Activated CD4-positive, alpha-beta T cell treated with anti-CD3 and anti-CD28 coated beads, Interleukin-2, Interleukin-4, amounts not matched to agents 100 ng/mL and 50 ng/mL, durations not matched to agents 16 hours and 8 hours (primary cell): ENCODE data around the gene CLPTM1L.
"Not testable (repeated sequence)": the region's sequence is repeated elsewhere in the genome, so short reads cannot be mapped to it uniquely, and the experiment has no call there.

Experiments used
- DNase-seq: peaks from one replicate; pipeline ENCODE4 v3.0.0-alpha.2; 2020; ENCODE audit warnings: low spot score

CLPTM1L gene

DNA sequence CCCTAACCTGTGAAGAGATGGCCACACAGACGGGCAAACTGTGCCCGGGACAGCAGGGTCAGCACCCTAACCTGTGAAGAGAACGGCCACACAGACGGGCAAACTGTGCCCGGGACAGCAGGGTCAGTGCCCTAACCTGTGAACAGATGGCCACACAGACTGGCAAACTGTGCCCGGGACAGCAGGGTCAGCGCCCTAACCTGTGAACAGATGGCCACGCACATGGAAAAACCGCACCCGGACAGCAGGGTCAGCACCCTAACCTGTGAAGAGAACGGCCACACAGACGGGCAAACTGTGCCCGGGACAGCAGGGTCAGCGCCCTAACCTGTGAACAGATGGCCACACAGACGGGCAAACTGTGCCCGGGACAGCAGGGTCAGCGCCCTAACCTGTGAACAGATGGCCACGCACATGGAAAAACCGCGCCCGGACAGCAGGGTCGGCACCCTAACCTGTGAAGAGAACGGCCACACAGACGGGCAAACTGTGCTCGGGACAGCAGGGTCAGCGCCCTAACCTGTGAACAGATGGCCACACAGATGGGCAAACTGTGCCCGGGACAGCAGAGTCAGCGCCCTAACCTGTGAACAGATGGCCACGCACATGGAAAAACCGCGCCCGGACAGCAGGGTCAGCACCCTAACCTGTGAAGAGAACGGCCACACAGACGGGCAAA is 5.6 kb downstream of the CLPTM1L start:
- not testable (repeated sequence) for DNase-seq

DNA sequence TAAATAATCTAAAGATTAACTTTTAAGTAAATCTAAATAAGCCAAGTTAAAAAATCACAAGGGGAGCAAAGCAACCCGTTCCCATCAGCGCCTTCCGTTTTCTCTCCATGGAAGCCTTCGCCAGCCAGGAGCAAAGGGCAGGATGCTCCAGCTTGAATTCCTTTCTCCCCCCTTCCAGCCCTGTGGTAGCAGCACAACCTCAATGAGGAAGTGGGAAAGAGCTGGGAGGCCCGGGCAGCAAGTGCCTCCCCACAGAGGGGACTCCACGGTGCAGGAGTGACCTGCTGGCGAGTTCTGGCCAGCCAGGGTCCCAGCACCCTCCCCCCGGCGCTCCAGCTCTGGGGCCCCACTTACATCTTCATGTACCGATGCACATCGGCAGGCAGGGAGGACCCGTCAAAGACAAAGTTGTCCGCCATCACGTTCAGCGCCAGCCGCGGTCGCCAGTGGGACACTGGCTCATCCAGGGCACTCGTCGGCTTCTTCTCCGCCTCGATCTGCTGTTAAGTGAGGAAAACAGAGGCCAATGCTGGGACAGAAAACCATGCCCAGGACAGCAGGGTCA is 6.3 kb downstream of the CLPTM1L start:
- DNase-seq = no peak

DNA sequence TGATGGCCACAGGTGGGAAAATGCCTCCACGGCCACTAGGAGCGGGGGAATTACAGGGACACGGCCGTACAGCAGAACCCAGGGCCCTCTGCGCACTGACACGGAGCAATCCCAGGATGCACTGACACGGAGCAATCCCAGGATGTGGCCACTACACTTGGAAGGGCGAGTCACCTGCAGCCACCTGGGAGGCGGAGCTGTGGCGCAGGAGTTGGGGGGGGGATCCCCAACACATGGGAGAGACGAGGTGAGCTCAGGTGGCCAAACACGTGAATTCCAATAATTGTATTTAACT is 6.8 kb downstream of the CLPTM1L start:
- DNase-seq = no peak

DNA sequence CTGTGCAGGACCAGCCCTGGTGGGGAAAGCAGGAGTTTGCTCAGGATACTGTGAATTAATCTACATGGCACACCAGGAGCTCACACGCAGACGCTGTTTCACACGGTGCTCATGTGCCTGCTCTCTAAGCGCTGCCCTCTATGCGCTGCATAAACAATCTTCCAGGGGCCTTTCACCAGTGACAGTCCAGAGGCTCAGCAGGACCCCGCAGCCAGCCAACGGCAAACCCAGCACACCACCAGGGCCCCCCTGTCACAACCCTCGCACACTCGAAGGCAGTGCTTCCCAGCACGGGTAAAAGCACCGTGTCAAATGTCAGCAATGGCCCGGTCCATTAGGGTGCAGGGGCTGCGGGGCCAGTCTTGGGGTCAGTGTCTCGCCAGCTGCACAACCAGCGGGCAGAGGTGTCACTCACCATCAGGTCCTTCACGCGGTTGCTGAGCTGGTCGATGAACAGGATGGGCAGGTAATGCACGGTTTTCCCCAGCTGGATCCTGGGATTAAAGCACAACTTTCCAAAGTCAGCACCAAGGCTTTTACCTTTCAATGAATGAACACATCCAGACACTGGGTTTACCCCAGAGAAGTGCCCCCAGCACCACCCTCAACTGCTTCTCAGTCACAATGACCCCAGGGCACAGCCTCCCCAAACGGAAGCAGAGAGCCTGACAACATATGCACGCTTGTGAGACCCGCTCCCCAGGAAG is 7.3 kb downstream of the CLPTM1L start:
- DNase-seq = no peak

DNA sequence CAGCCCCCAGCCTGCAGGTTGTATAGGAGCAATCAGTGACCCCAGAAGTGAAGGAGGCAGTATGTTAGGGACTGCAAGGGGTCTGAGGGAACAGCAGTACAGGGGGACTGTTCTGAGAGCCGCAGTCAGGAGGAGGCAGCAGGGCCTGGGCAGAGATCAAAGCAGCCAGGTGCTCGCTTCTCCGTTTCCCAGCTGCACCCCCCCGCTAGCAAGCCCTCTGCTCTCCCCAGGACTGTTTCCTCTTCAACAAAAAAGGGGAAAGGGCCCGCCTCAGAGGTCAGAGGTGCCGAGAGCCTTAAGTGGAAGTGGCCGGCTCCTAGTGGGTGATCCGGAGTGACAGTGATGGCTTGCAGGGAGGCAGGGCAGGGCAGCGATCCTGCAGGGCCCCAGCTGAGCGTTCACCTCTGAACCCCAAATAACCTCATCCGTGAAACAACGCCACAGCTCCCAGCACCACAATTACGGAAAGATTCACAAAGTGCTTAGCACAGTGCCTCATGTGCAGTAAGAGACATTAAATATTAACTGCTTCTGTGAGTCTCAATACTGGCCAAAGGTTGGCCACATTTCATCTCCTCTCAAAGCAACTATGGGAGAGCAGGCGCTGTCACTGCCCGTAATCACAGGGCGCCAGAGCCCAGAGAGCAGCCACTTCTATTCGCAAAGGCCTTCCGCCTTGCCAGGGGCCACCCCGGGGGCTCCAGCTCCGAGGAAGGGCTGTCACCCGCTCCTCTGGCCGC is 8.0 kb downstream of the CLPTM1L start:
- DNase-seq = no peak

DNA sequence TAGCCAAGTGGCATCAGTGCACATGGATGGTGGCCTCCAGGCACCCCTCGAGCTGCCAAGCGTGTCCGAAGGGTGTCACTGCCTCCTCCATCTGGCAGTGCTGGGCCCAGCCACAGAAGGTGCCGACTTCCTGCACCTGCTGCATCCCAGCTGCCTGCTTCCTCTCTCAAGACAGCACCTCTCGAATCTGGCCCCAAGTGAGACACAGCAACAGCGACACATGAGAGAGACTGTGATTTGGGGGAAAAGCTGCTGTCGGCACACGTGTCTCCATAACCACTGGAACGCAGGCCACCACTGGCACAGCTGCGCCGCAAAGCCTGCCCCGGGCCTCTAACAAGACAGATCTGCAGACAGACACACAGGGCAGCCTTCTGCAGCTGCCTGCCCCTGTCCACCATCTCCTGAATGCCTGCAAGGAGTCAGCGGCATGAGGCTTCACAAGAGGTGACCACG is 8.8 kb downstream of the CLPTM1L start:
- no peak for DNase-seq

DNA sequence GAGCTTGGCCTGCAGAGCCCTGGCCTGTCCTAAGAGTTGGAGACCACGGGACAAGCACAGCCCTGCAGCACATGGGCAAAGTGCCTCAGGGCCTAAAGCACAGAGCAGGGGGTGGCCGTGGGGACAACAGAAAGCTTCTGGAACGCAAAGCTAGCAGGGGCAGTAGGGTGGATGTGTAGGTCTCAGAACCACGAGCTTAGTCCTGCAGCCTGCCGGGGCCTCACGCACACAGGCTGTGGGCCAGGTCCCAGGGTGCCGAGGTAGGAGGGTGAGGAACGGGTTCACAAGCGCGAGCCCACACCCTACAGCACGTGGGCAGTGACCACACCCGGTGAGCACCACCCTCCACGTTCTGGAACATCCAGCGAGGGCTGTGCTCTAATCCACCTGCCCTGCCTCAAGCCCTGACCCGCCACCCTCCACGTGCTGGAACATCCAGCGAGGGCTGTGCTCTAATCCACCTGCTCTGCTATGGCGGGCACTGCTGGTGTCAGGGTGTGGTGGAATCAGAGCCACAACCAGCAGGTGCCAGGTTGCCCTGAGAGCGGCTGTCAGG is 9.3 kb downstream of the CLPTM1L start:
- DNase-seq = no peak

DNA sequence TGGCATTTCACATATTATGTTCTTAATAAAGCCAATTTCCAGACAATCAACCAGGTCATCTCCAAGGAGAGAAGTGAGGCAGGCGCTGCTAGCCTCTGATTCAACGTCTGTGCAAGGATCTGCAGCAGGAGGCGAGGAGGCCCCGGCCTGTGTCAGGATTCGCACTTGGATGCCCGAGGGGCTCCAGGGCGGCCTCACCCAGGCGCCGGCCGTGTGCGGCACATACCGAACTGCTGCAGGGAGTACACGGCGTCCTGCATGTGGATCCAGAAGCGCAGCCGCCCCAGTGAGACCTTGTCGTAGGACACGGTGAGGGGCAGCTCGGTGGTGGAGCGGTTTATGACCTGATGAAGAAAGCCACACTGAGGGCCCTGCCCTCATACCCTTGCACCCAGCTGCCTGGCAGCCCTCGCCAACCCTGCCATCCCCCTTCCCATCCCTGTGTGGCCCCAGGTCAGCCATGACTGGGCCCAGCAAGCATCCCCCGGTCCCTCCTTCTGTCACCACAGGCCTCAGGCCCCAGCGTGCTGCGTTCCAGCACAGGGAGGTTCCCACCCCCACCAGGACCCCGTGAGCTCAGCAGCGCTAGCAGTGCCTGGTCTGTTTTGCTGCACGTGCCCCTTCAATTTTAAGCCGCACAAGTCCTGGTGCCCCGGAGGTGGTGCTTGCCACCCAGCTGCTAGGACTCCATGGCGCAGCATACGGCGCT is 9.9 kb downstream of the CLPTM1L start:
- no peak for DNase-seq

DNA sequence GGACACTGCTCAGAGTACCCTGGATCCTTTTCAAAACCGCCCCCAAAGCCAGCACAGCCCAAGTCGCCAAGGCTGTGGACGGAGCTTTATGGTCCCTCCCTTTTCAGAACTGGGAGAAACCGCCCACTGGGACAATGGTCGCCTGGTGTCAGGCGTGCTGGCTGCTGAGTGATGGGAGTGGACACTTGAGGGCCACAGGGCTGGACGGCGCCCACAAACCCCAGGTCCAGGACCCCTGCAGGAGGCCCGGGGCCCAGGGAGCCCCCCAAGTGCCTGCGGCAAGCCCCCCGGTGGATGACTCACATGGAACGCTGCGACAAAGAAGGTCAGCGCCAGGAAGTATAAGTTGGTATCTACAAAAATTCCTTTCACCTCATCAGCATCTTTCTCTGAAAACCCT is 10.9 kb downstream of the CLPTM1L start:
- DNase-seq = no peak

DNA sequence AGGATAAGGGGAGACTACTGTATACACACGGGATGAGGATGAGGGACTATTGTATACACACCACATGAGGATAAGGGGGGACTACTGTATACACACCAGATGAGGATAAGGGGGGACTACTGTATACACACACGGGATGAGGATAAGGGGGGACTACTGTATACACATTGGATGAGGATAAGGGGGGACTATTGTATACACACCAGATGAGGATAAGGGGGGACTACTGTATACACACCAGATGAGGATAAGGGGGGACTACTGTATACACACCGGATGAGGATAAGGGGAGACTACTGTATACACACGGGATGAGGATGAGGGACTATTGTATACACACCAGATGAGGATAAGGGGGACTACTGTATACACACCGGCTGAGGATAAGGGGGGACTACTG is 11.6 kb downstream of the CLPTM1L start:
- DNase-seq = not testable (repeated sequence)

DNA sequence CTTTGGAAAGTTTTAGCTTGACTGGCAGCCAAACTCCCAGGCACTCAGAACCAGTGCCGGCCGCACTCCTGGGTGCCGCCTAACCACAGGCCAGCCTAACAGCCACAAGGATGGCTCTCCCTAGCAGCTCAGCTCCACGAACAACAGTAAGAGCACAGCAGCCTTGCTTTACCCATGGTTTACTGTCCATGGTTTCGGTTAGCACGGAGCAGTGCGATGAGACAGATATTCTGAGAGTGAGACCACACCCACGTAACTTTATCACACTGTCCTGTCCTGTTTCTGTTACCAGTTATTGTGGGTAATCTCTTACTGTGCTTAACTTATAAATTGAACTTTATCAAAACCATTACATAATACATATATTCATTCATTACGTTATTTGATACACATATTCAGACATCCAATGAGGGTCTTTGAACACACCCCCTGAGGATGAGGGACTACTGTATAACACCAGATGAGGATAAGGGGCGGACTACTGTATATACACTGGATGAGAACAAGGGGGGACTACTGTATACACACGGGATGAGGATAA is 12.4 kb downstream of the CLPTM1L start:
- no peak for DNase-seq

DNA sequence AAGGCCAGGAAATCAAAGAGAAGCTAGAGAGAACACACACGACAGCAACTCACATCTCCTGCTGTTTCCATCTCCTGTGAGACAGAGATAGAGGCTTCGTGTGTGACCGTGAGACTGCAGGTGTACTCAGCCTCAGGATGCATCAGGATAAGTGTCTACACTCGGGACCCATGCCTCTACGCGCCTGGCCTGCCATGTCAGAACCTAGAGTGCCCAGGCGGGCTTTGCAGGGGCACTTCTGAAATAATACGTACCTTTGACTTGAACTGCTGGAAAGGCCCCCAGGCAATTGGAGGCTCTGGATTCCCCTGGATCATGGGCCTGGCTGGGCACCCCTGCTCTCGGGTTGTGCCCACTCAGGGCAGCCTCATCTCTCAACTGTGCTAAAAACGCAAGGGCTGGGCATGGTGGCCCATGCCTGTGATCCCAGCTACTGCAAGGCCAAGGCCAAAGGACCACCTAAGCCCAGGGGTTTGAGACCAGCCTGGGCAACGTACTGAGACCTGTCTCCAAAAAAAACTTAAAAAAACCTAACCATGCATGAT is 13.0 kb downstream of the CLPTM1L start:
- no peak for DNase-seq

DNA sequence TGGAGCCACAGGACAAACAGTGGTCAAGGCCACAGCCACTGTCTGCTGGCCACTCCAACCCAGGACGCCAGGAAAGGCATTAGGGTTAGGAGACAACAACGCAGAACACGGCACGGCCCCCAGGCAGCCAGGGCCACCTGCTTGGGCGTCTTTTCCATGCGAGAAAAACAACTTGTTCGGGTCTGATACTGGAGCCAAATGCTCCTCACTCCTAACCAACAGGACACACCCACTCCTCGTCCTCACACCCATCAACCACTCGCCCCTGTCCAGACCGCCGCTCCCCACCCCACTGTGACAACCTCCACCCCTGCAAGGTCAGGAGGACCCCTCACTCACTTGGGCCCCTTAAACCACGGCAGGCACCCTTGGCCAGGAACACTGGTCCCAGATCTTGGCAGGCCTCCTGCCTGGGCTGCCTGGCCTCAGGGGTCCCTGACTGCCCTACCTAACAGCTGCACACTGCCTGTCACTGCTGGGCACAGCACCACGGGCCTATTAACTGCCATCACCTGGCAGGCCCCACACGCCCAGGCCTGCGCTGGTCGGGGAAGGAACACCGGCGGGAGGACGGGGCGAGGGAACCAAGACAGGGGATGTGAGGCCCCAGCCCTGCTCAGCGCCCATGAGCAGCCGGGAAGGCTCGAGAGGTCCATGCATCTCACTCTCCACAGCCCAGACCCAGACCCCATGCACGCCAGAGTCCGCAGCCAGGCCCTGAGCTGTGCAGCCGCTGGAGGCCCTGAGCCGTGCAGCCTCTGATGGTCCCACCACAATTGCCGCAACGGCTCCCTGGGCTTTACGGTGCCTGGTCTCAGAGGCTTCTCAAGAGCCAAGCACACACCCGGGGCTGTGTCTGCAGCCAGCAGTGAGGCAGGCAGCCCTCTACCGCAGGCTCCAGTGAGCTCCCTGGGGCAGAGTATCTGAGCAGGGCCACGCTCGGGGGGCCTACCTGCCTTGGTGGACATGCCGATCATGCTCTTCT is 13.8 kb downstream of the CLPTM1L start:
- DNase-seq = no peak

DNA sequence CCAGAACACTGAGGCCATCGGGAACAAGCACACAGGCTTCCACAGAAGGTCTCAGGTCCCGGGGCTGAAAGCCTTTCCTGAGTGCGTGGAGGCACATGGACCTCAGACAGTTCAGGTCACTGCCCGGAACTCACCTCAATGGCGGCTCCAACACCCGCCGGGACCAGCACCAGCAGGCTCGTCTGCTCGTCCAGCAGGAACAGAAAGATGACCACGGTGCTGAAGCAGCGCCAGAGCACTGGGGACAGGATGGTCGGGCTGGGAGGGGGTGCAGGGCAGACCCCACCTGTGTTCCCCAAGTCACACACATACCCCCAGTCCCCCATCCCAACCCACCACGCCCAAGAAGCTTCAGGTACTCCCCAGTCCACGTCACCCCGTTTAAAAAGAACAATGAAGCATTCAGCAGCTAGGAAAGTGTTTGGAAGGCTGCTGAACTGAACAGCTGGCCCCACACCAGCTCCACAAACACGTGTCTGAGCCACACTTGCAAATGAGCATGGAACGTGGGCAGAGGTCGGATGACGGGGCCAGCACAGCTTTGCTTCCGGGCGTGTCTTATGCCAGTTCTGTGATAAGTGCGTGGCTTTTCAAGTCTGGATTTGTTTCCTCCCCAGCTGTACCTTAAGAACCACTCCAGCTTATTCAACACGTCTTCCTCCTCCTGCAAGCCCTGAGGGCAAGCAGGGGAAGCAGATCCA is 14.6 kb downstream of the CLPTM1L start:
- no peak for DNase-seq

DNA sequence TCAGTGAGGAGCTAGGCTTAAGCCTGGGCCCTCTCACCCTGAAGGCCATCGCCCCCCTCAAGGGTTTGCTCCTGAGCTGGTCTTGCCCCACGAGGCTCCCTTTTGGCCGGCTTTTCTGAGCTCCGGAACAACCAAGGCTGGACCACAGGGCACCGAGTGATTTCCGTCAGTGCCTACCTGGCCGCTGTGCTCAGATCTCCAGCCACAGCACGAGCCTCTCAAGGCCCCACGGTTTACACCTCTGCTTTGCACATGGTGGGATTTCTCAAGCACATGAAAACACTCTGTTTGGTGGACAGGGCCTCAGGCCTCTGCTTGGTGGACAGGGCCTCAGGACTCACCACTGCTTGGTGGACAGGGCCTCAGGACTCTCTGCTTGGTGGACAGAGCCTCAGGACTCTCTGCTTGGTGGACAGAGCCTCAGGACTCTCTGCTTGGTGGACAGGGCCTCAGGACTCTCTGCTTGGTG is 15.8 kb downstream of the CLPTM1L start:
- no peak for DNase-seq

DNA sequence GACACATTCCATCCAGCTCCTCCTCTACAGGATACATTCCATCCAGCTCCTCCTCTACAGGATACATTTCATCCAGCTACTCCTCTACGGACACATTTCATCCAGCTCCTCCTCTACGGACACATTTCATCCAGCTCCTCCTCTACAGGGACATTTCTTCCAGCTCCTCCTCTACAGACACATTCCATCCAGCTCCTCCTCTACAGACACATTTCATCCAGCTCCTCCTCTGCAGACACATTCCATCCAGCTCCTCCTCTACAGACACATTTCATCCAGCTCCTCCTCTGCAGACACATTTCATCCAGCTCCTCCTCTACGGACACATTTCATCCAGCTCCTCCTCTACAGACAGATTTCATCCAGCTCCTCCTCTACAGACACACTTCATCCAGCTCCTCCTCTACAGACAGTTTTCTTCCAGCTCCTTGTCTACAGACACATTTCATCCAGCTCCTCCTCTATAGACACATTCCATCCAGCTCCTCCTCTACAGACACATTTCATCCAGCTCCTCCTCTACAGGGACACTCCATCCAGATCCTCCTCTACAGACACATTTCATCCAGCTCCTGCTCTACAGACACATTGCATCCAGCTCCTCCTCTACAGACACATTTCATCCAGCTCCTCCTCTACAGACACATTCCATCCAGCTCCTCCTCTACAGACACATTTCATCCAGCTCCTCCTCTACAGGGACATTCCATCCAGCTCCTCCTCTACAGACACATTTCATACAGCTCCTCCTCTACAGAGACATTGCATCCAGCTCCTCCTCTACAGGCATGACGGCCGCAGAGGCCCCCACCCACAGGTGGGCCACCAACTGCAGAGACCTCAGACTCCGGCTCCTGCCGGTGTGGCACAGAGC is 16.4 kb downstream of the CLPTM1L start:
- DNase-seq = not testable (repeated sequence)

DNA sequence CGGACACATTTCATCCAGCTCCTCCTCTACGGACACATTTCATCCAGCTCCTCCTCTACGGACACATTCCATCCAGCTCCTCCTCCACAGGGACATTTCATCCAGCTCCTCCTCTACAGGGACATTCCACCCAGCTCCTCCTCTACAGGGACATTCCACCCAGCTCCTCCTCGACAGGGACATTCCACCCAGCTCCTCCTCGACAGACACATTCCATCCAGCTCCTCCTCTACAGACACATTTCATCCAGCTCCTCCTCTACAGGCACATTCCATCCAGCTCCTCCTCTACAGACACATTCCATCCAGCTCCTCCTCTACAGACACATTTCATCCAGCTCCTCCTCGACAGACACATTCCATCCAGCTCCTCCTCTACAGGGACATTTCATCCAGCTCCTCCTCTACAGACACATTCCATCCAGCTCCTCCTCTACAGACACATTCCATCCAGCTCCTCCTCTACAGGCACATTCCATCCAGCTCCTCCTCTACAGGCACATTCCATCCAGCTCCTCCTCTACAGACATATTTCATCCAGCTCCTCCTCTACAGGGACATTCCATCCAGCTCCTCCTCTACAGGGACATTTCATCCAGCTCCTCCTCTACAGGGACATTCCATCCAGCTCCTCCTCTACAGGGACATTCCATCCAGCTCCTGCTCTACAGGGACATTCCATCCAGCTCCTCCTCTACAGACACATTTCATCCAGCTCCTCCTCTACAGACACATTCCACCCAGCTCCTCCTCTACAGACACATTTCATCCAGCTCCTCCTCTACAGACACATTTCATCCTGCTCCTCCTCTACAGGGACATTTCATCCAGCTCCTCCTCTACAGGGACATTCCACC is 17.8 kb downstream of the CLPTM1L start:
- not testable (repeated sequence) for DNase-seq

DNA sequence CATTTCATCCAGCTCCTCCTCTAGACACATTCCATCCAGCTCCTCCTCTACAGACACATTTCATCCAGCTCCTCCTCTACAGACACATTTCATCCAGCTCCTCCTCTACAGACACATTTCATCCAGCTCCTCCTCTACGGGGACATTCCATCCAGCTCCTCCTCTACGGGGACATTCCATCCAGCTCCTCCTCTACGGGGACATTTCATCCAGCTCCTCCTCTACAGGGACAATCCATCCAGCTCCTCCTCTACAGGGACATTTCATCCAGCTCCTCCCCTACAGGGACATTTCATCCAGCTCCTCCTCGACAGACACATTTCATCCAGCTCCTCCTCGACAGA is 18.4 kb downstream of the CLPTM1L start:
- DNase-seq = not testable (repeated sequence)
